Measurements from ENCODE around the gene DDN.

DDN gene

GRCh38 chr12:49031573-49032161 is 32.5 kb upstream of the DDN start:
- no peak for DNase-seq (ENCODE audit: low read depth, low spot score)

- no peak for DNase-seq (ENCODE audit: low read depth, low spot score)
Observed at GRCh38 chr12:49030714-49031572, 31.8 kb upstream of the DDN start.

GRCh38 chr12:49030119-49030518 is 30.9 kb upstream of the DDN start:
- DNase-seq (ENCODE audit: low read depth, low spot score): no peak

- no peak for DNase-seq (ENCODE audit: low read depth, low spot score)
Observed at GRCh38 chr12:49028666-49029275, 29.6 kb upstream of the DDN start.

GRCh38 chr12:49027846-49028555 is 28.8 kb upstream of the DDN start:
- DNase-seq (ENCODE audit: low read depth, low spot score): no peak

GRCh38 chr12:49026678-49027480 is 27.7 kb upstream of the DDN start:
- DNase-seq (ENCODE audit: low read depth, low spot score): no peak

GRCh38 chr12:49026101-49026500 is 26.9 kb upstream of the DDN start:
- no peak for DNase-seq (ENCODE audit: low read depth, low spot score)

- DNase-seq (ENCODE audit: low read depth, low spot score): no peak
Observed at GRCh38 chr12:49025463-49025862, 26.3 kb upstream of the DDN start.

- DNase-seq (ENCODE audit: low read depth, low spot score): no peak
Observed at GRCh38 chr12:49024543-49024942, 25.4 kb upstream of the DDN start.

GRCh38 chr12:49023812-49024211 is 24.6 kb upstream of the DDN start:
- no peak for DNase-seq (ENCODE audit: low read depth, low spot score)

GRCh38 chr12:49022558-49023178 is 23.5 kb upstream of the DDN start:
- DNase-seq (ENCODE audit: low read depth, low spot score): no peak

- no peak for DNase-seq (ENCODE audit: low read depth, low spot score)
Observed at GRCh38 chr12:49021292-49021915, 22.2 kb upstream of the DDN start.

GRCh38 chr12:49020441-49020840 is 21.3 kb upstream of the DDN start:
- no peak for DNase-seq (ENCODE audit: low read depth, low spot score)

GRCh38 chr12:49019443-49020324 is 20.5 kb upstream of the DDN start:
- DNase-seq (ENCODE audit: low read depth, low spot score): peak; percentile 47

GRCh38 chr12:49019120-49019430 is 19.9 kb upstream of the DDN start:
- DNase-seq (ENCODE audit: low read depth, low spot score): no peak

- peak; percentile 99 for DNase-seq (ENCODE audit: low read depth, low spot score)
Observed at GRCh38 chr12:49018261-49019119, 19.3 kb upstream of the DDN start, which contains the start of gene PRKAG1. TSS of gene PRKAG1 (minus strand) at chr12:49018776. CDS start at chr12:49018740, 36 bp downstream.

- DNase-seq (ENCODE audit: low read depth, low spot score): peak; percentile 73
Observed at GRCh38 chr12:49017891-49018260, 18.7 kb upstream of the DDN start.

- DNase-seq (ENCODE audit: low read depth, low spot score): no peak
Observed at GRCh38 chr12:49015196-49015595, 16.0 kb upstream of the DDN start.

GRCh38 chr12:49014547-49014946 is 15.4 kb upstream of the DDN start:
- peak; percentile 38 for DNase-seq (ENCODE audit: low read depth, low spot score)
